ENCODE measurements around the gene ANKRD36C. TPM values are rescaled to one million over a fixed set of nuclear protein-coding genes. Genes with fewer than 3 reads are reported as not detected.
"Not testable (repeated sequence)": the region's sequence is repeated elsewhere in the genome, so short reads cannot be mapped to it uniquely, and the experiment has no call there.

The ANKRD36C gene
- polyA plus RNA-seq, 1 experiment: 2.5 TPM

- POLR2A ChIA-PET: interaction anchor here (0.6 kb wide), 1 partner anchor 297 kb away, joined by 6 read pairs; no protein-coding TSS in a partner anchor
- H3K36me3 ChIP-seq (ENCODE audit: control insufficient read depth, insufficient read depth, low read length); H3K4me3 ChIP-seq (ENCODE audit: low read depth, low read length); H3K27me3 ChIP-seq (ENCODE audit: control insufficient read depth, insufficient read depth, low read length); CTCF ChIA-PET: not testable (repeated sequence)
- DNase-seq (ENCODE audit: low read depth): peak; percentile 5
These were observed 80.2 kb downstream of the ANKRD36C start for GRCh38 chr2:95911431-95911830.

GRCh38 chr2:95894443-95894842 is 97.2 kb downstream of the ANKRD36C start:
- H3K27me3 ChIP-seq (ENCODE audit: control insufficient read depth, insufficient read depth, low read length); H3K4me3 ChIP-seq (ENCODE audit: low read depth, low read length); H3K36me3 ChIP-seq (ENCODE audit: control insufficient read depth, insufficient read depth, low read length); POLR2A ChIA-PET; DNase-seq (ENCODE audit: low read depth); CTCF ChIA-PET: not testable (repeated sequence)

GRCh38 chr2:95867929-95868328 is 123.7 kb downstream of the ANKRD36C start:
- H3K27me3 ChIP-seq (ENCODE audit: control insufficient read depth, insufficient read depth, low read length); CTCF ChIA-PET; DNase-seq (ENCODE audit: low read depth); H3K4me3 ChIP-seq (ENCODE audit: low read depth, low read length); H3K36me3 ChIP-seq (ENCODE audit: control insufficient read depth, insufficient read depth, low read length); POLR2A ChIA-PET: not testable (repeated sequence)

- H3K36me3 ChIP-seq (ENCODE audit: control insufficient read depth, insufficient read depth, low read length); POLR2A ChIA-PET; CTCF ChIA-PET; H3K4me3 ChIP-seq (ENCODE audit: low read depth, low read length); DNase-seq (ENCODE audit: low read depth); H3K27me3 ChIP-seq (ENCODE audit: control insufficient read depth, insufficient read depth, low read length): not testable (repeated sequence)
These were observed 124.5 kb downstream of the ANKRD36C start for GRCh38 chr2:95867047-95867677.

- POLR2A ChIA-PET; H3K27me3 ChIP-seq (ENCODE audit: control insufficient read depth, insufficient read depth, low read length); H3K4me3 ChIP-seq (ENCODE audit: low read depth, low read length); DNase-seq (ENCODE audit: low read depth); CTCF ChIA-PET; H3K36me3 ChIP-seq (ENCODE audit: control insufficient read depth, insufficient read depth, low read length): not testable (repeated sequence)
These were observed 129.5 kb downstream of the ANKRD36C start for GRCh38 chr2:95862121-95862520.

- H3K36me3 ChIP-seq (ENCODE audit: control insufficient read depth, insufficient read depth, low read length): no peaks in the 10 kb centered on the region
- no peak overlapping the region for H3K4me3 ChIP-seq (ENCODE audit: low read depth, low read length)
- ChIA-PET POLR2A (no interaction called here), CTCF (no interaction called here)
- no peak for TF ChIP-seq CTCF (IDR thresholded peaks at IDR 0.05; ENCODE audit: insufficient read depth, low read depth, low read length)
- DNase-seq (ENCODE audit: low read depth): no peak
- no peaks in the 10 kb centered on the region for H3K27me3 ChIP-seq (ENCODE audit: control insufficient read depth, insufficient read depth, low read length)
These were observed 155.5 kb downstream of the ANKRD36C start for GRCh38 chr2:95836151-95836550.

GRCh38 chr2:95834077-95835013 is 157.3 kb downstream of the ANKRD36C start:
- H3K4me3 ChIP-seq (ENCODE audit: low read depth, low read length); POLR2A ChIA-PET; H3K36me3 ChIP-seq (ENCODE audit: control insufficient read depth, insufficient read depth, low read length); CTCF ChIA-PET; DNase-seq (ENCODE audit: low read depth); H3K27me3 ChIP-seq (ENCODE audit: control insufficient read depth, insufficient read depth, low read length): not testable (repeated sequence)

GRCh38 chr2:95824218-95824617 is 167.4 kb downstream of the ANKRD36C start:
- H3K4me3 ChIP-seq (ENCODE audit: low read depth, low read length); POLR2A ChIA-PET; DNase-seq (ENCODE audit: low read depth); H3K27me3 ChIP-seq (ENCODE audit: control insufficient read depth, insufficient read depth, low read length); CTCF ChIA-PET; H3K36me3 ChIP-seq (ENCODE audit: control insufficient read depth, insufficient read depth, low read length): not testable (repeated sequence)

- DNase-seq (ENCODE audit: low read depth); H3K27me3 ChIP-seq (ENCODE audit: control insufficient read depth, insufficient read depth, low read length); POLR2A ChIA-PET; H3K36me3 ChIP-seq (ENCODE audit: control insufficient read depth, insufficient read depth, low read length); CTCF ChIA-PET; H3K4me3 ChIP-seq (ENCODE audit: low read depth, low read length): not testable (repeated sequence)
These were observed 174.1 kb downstream of the ANKRD36C start for GRCh38 chr2:95817521-95817920.

GRCh38 chr2:95813311-95813710 is 178.3 kb downstream of the ANKRD36C start:
- POLR2A ChIA-PET; H3K27me3 ChIP-seq (ENCODE audit: control insufficient read depth, insufficient read depth, low read length); H3K36me3 ChIP-seq (ENCODE audit: control insufficient read depth, insufficient read depth, low read length); CTCF ChIA-PET; H3K4me3 ChIP-seq (ENCODE audit: low read depth, low read length): not testable (repeated sequence)
- peak; percentile 0 for DNase-seq (ENCODE audit: low read depth)
